GM10248 (cell line): ENCODE data around the gene PCMTD2.
"Not testable (repeated sequence)": the region's sequence is repeated elsewhere in the genome, so short reads cannot be mapped to it uniquely, and the experiment has no call there.

Experiments used
- CTCF ChIA-PET: fragments of 300-600 bp; sonication (Branson Sonifier 250); formaldehyde crosslinking; extraction: SDS; loops from one replicate; lab custom pipeline; 2021; ENCODE audit warnings: antibody characterized with exemption; lab: Yijun Ruan, JAX
- POLR2A ChIA-PET: fragments of 350-650 bp; sonication (Branson Sonifier 250); formaldehyde crosslinking; extraction: SDS; loops from one replicate; lab custom pipeline; 2020; ENCODE audit warnings: antibody characterized with exemption; lab: Yijun Ruan, JAX
- DNase-seq: peaks from one replicate; pipeline ENCODE4 v3.0.0; 2012; ENCODE audit errors: extremely low spot score
- TF ChIP-seq, protein P1 (sequence below): IDR thresholded peaks from 2 replicates; pipeline ENCODE4 v1.5.1; 2012; ENCODE audit warnings: mild to moderate bottlenecking, low read depth; ENCODE audit errors: extremely low read depth, missing control alignments, control extremely low read depth

PCMTD2 gene

DNA sequence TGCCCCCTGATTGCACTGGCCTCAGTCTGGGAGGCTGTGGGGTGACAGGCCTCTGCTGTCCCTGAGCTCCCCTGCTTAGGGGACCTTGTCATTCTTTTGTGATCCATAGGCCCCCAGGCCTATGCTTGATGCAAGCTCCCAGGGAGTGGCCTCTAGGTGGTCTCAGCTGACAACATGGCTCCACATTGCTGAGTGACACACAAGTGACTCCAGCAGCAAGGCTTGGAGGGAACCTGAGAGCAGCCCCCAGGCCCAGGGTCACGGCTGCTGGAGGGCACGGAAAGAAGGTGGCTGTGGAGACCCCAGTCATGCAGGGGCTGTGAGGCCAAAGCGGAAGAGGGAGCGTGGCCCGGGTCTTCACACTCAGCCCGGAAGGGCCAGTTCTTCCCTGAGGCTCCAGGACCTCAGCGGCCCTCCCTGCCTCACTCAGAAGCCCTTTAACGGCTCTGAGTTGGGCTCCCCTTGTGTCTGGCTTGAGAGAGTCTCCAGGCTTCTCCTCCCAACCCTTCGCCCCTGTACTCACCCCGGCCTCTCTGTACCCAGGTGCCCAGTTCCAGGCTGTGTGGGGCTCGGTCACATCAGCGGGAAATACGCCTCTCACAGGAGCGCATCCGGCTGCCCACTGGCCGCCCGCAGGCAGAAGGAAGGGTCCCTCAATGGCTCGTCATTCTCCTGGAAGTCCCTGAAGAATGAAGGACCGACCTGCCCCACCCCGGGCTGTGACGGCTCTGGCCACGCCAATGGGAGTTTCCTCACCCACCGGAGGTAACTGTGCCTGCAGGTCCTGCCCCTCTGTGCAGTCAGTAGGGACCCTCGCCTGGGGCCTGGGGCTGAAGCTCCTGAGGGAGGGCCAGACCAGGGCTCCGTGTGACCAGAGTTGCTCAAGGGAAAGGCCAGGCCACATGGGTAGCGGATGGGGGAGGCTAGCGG lies 23.7 kb upstream of the PCMTD2 start:
- TF ChIP-seq, protein P1, sequence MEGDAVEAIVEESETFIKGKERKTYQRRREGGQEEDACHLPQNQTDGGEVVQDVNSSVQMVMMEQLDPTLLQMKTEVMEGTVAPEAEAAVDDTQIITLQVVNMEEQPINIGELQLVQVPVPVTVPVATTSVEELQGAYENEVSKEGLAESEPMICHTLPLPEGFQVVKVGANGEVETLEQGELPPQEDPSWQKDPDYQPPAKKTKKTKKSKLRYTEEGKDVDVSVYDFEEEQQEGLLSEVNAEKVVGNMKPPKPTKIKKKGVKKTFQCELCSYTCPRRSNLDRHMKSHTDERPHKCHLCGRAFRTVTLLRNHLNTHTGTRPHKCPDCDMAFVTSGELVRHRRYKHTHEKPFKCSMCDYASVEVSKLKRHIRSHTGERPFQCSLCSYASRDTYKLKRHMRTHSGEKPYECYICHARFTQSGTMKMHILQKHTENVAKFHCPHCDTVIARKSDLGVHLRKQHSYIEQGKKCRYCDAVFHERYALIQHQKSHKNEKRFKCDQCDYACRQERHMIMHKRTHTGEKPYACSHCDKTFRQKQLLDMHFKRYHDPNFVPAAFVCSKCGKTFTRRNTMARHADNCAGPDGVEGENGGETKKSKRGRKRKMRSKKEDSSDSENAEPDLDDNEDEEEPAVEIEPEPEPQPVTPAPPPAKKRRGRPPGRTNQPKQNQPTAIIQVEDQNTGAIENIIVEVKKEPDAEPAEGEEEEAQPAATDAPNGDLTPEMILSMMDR = no peak
- ChIA-PET POLR2A (no interaction called here), CTCF (interaction anchor here (0.8 kb wide), 1 partner anchor 10 kb away, joined by 3 read pairs; no protein-coding TSS in a partner anchor)
- no peak for DNase-seq

DNA sequence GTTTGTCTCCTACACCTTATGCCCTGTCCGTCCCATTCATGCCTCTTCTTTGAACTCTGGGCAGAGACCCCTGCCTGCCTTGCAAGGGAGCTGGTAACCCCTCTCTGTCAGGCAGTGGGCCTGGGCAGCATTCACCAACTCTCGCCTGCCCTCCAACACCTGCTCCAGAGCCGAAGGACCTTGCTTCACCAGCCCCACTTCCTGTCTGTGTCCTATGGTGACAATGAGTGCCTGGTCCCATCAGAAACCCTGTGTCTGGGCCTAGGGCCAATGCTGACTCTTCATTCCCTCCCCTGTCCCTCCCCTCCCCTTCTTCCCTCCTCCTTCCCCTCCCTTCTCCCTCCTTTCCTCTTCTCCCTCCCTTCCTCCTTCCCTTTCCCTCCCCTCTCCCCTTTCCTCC lies 22.8 kb upstream of the PCMTD2 start:
- ChIA-PET CTCF (no interaction called here), POLR2A (interaction anchor here (0.5 kb wide), 1 partner anchor 8 kb away, joined by 3 read pairs; no protein-coding TSS in a partner anchor)
- DNase-seq = no peak
- TF ChIP-seq, protein P1 = no peak

DNA sequence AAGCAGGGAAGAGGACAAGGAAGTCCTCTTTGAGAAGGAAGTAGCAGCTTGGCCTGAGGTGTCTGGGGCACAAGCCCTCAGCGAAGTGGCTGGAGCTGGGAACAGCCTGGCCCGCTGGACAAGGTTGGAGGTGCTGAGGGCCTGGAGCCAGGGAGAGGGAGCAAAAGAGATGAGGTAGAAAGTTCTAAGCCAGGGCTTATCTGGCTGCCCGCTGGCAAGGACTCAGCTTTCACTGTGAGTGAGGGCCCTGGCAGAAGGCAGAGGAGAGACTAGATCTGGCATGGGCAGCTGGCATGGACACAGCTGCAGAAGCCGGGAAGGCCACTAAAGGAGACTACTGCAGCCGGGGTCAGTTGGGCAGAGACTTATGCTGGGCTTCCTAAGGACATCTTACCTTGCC lies 21.8 kb upstream of the PCMTD2 start:
- no peak for DNase-seq
- CTCF ChIA-PET = interaction anchor here (1.2 kb wide), 1 partner anchor 52 kb away, joined by 6 read pairs; no protein-coding TSS in a partner anchor
- TF ChIP-seq, protein P1 = no peak
- POLR2A ChIA-PET = no interaction called here

DNA sequence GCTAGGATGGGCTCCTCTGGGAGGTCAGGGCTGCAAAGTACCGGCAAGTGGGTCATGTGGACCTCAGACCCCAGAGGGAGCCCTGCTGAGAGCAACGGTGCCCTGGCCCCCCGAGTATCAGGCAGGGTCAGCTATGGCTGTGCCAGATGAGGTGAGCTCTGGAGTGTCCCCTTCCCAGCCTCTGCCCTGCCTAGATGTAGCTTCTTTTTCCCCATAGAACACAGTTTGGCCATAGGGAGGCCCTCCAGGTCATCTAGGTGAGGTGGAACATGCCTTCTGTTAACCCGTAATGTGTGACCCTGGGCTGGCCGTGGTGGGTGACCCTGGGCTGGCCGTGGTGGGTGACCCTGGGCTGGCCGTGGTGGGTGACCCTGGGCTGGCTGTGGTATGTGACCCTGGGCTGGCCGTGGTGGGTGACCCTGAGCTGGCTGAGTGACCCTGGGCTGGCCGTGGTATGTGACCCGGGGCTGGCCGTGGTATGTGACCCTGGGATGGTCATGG lies 21.2 kb upstream of the PCMTD2 start:
- ChIA-PET CTCF (interaction anchor here (1.2 kb wide), 1 partner anchor 51 kb away, joined by 6 read pairs; no protein-coding TSS in a partner anchor), POLR2A (no interaction called here)
- TF ChIP-seq, protein P1 = no peak
- no peak for DNase-seq

DNA sequence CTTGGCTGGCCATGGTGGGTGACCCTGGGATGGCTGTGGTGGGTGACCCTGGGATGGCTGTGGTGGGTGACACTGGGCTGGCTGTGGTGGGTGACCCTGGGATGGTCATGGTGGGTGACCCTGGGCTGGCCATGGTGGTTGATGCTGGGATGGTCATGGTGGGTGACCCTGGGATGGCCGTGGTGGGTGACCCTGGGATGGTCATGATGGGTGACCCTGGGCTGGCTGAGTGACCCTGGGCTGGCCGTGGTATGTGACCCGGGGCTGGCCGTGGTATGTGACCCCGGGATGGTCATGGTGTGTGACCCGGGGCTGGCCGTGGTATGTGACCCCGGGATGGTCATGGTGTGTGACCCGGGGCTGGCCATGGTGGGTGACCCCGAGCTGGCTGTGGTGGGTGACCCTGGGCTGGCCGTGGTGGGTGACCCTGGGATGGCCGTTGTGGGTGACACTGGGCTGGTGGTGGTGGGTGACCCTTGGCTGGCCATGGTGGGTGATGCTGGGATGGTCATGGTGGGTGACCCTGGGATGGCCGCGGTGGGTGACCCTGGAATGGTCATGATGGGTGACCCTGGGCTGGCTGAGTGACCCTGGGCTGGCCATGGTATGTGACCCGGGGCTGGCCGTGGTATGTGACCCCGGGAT lies 20.5 kb upstream of the PCMTD2 start:
- DNase-seq, POLR2A ChIA-PET: not testable (repeated sequence)
- CTCF ChIA-PET = interaction anchor here (1.2 kb wide), 1 partner anchor 51 kb away, joined by 6 read pairs; no protein-coding TSS in a partner anchor

DNA sequence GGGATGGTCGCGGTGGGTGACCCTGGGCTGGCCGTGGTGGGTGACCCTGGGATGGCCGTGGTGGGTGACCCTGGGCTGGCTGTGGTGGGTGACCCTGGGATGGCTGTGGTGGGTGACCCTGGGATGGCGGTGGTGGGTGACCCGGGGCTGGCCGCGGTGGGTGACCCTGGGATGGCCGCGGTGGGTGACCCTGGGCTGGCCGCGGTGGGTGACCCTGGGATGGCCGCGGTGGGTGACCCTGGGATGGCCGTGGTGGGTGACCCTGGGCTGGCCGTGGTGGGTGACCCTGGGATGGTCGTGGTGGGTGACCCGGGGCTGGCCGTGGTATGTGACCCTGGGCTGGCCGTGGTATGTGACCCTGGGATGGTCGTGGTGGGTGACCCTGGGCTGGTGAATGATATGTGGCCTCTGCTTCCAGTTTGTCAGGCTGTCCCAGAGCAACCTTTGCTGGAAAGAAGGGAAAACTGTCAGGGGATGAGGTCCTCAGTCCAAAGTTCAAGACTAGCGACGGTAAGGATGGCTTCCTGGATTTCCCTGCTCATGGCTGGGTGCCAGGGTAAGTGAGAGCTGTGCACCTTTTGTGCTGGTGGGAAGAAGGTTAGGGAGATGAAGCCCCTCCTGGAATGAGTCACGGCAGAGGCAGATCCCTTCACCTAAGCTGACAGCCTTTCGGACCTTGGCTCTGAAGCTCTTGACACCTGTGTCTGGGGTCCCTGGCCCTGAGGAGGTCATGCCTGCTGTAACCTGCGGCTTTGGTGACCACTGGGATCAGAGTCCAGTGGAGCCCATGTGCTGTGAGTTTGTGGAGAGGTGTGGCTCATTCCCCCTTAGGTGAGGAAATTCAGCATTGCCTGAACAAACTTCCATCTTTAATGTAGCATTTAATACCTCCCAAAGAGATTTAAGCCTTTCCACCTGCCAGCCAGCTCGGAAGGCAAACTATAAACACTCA lies 19.1 kb upstream of the PCMTD2 start:
- POLR2A ChIA-PET = no interaction called here
- TF ChIP-seq, protein P1 = no peak
- no peak for DNase-seq
- CTCF ChIA-PET = interaction anchor here (1.0 to 1.3 kb wide), 3 partner anchors 14 to 50 kb away, joined by 3 to 5 read pairs (median 3); no protein-coding TSS in a partner anchor
